ENCODE measurements around the gene THAP7.

GRCh38 chr22:20982563-20982882 is 19.4 kb downstream of the THAP7 start:
- TF ChIP-seq, protein P1, sequence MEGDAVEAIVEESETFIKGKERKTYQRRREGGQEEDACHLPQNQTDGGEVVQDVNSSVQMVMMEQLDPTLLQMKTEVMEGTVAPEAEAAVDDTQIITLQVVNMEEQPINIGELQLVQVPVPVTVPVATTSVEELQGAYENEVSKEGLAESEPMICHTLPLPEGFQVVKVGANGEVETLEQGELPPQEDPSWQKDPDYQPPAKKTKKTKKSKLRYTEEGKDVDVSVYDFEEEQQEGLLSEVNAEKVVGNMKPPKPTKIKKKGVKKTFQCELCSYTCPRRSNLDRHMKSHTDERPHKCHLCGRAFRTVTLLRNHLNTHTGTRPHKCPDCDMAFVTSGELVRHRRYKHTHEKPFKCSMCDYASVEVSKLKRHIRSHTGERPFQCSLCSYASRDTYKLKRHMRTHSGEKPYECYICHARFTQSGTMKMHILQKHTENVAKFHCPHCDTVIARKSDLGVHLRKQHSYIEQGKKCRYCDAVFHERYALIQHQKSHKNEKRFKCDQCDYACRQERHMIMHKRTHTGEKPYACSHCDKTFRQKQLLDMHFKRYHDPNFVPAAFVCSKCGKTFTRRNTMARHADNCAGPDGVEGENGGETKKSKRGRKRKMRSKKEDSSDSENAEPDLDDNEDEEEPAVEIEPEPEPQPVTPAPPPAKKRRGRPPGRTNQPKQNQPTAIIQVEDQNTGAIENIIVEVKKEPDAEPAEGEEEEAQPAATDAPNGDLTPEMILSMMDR (IDR thresholded peaks at IDR 0.05), result no peak
- no peak for TF ChIP-seq POLR2A (IDR thresholded peaks at IDR 0.05)
- TF ChIP-seq EP300 (IDR thresholded peaks at IDR 0.05), result no peak
- TF ChIP-seq POLR2AphosphoS5 (IDR thresholded peaks at IDR 0.05), result no peak
